SJSA1 (cell line): Measurements from ENCODE around the gene LIMS4. TPM values are rescaled to one million over a fixed set of nuclear protein-coding genes. Genes with fewer than 3 reads are reported as not detected.
"Not testable (repeated sequence)": the region's sequence is repeated elsewhere in the genome, so short reads cannot be mapped to it uniquely, and the experiment has no call there.

Source experiments
- DNase-seq, 2 experiments: peaks; one replicate each; pipeline ENCODE4 v3.0.0-alpha.2; 2015 to 2020; ENCODE audit warnings: low spot score in 2 of 2, low read depth in 1 of 2
- H3K27ac ChIP-seq: fragments of 250-450 bp; sonication (Bioruptor Pico); 2 replicates; pipeline ENCODE4 v1.5.1; 2020; ENCODE audit warnings: mild to moderate bottlenecking, moderate library complexity
- H3K27me3 ChIP-seq: fragments of 250-450 bp; sonication (Bioruptor Pico); replicated peaks from 2 replicates; pipeline ENCODE4 v1.5.1; 2020; ENCODE audit warnings: mild to moderate bottlenecking, moderate library complexity
- H3K36me3 ChIP-seq: fragments of 250-450 bp; sonication (Bioruptor Pico); 2 replicates; pipeline ENCODE4 v1.5.1; 2020; ENCODE audit warnings: mild to moderate bottlenecking
- H3K4me1 ChIP-seq: fragments of 250-450 bp; sonication (Bioruptor Pico); replicated peaks from 2 replicates; pipeline ENCODE4 v1.6.1; 2021; ENCODE audit warnings: mild to moderate bottlenecking
- H3K4me3 ChIP-seq: fragments of 250-450 bp; sonication (Bioruptor Pico); 2 replicates; pipeline ENCODE4 v1.5.1; 2020; ENCODE audit warnings: mild to moderate bottlenecking
- H3K9me3 ChIP-seq: fragments of 250-450 bp; sonication (Bioruptor Pico); replicated peaks from 2 replicates; pipeline ENCODE4 v1.5.1; 2020; ENCODE audit warnings: mild to moderate bottlenecking
- total RNA-seq: library from RNA; depleted of rRNA; stranded (reverse); fragments of >200 nt; shearing (Covaris generic); gene quantifications from 2 replicates; pipeline ENCODE4 v1.2.3, GENCODE V29; 2014

The LIMS4 gene
- total RNA-seq, 1 experiment from 2014 or later = 2.3 TPM

- not testable (repeated sequence) for H3K36me3 ChIP-seq, H3K4me1 ChIP-seq, H3K4me3 ChIP-seq, DNase-seq, H3K9me3 ChIP-seq, H3K27me3 ChIP-seq, H3K27ac ChIP-seq
These were observed 7.3 kb downstream of the LIMS4 start for GRCh38 chr2:110465312-110465711.

GRCh38 chr2:110462458-110462857 is 10.2 kb downstream of the LIMS4 start:
- H3K4me3 ChIP-seq, H3K36me3 ChIP-seq: not testable (repeated sequence)

GRCh38 chr2:110460318-110460717 is 12.3 kb downstream of the LIMS4 start:
- not testable (repeated sequence) for H3K4me1 ChIP-seq, H3K27me3 ChIP-seq, H3K36me3 ChIP-seq, H3K4me3 ChIP-seq, DNase-seq, H3K27ac ChIP-seq, H3K9me3 ChIP-seq

More at GRCh38 chr2:110462458-110462857, 10.2 kb downstream of the LIMS4 start:
- not testable (repeated sequence) for H3K4me1 ChIP-seq, H3K27ac ChIP-seq, H3K27me3 ChIP-seq, DNase-seq, H3K9me3 ChIP-seq

- not testable (repeated sequence) for H3K27ac ChIP-seq, H3K27me3 ChIP-seq, DNase-seq, H3K9me3 ChIP-seq, H3K4me3 ChIP-seq, H3K4me1 ChIP-seq, H3K36me3 ChIP-seq
These were observed 15.4 kb downstream of the LIMS4 start for GRCh38 chr2:110457214-110457590.

- not testable (repeated sequence) for DNase-seq, H3K27me3 ChIP-seq, H3K27ac ChIP-seq, H3K4me1 ChIP-seq, H3K4me3 ChIP-seq, H3K9me3 ChIP-seq, H3K36me3 ChIP-seq
These were observed 16.1 kb downstream of the LIMS4 start for GRCh38 chr2:110456291-110457213.

- H3K9me3 ChIP-seq, H3K4me3 ChIP-seq, H3K36me3 ChIP-seq, H3K27ac ChIP-seq, DNase-seq, H3K4me1 ChIP-seq, H3K27me3 ChIP-seq: not testable (repeated sequence)
These were observed 17.4 kb downstream of the LIMS4 start for GRCh38 chr2:110455080-110455670.

- not testable (repeated sequence) for H3K4me3 ChIP-seq, H3K36me3 ChIP-seq, H3K27ac ChIP-seq, DNase-seq, H3K27me3 ChIP-seq, H3K4me1 ChIP-seq, H3K9me3 ChIP-seq
These were observed 21.7 kb downstream of the LIMS4 start for GRCh38 chr2:110450951-110451350.

GRCh38 chr2:110449127-110449947 is 23.3 kb downstream of the LIMS4 start:
- not testable (repeated sequence) for H3K27me3 ChIP-seq, H3K36me3 ChIP-seq, DNase-seq, H3K9me3 ChIP-seq, H3K27ac ChIP-seq, H3K4me1 ChIP-seq, H3K4me3 ChIP-seq

- H3K9me3 ChIP-seq, H3K36me3 ChIP-seq, H3K4me1 ChIP-seq, H3K27me3 ChIP-seq, H3K4me3 ChIP-seq, DNase-seq, H3K27ac ChIP-seq: not testable (repeated sequence)
These were observed 26.0 kb downstream of the LIMS4 start for GRCh38 chr2:110446644-110447043.

GRCh38 chr2:110443305-110444005 is 29.2 kb downstream of the LIMS4 start:
- not testable (repeated sequence) for DNase-seq, H3K27me3 ChIP-seq, H3K9me3 ChIP-seq, H3K4me3 ChIP-seq, H3K27ac ChIP-seq, H3K36me3 ChIP-seq, H3K4me1 ChIP-seq

GRCh38 chr2:110441905-110442304 is 30.7 kb downstream of the LIMS4 start:
- not testable (repeated sequence) for H3K4me3 ChIP-seq, H3K4me1 ChIP-seq, DNase-seq, H3K36me3 ChIP-seq, H3K9me3 ChIP-seq, H3K27ac ChIP-seq, H3K27me3 ChIP-seq

GRCh38 chr2:110434565-110434964 is 38.1 kb downstream of the LIMS4 start:
- DNase-seq, H3K27ac ChIP-seq, H3K9me3 ChIP-seq, H3K27me3 ChIP-seq, H3K36me3 ChIP-seq, H3K4me3 ChIP-seq, H3K4me1 ChIP-seq: not testable (repeated sequence)

- not testable (repeated sequence) for H3K4me1 ChIP-seq, H3K9me3 ChIP-seq, DNase-seq, H3K27ac ChIP-seq, H3K4me3 ChIP-seq, H3K36me3 ChIP-seq, H3K27me3 ChIP-seq
These were observed 46.9 kb downstream of the LIMS4 start for GRCh38 chr2:110425725-110426124.
